GM12878 (cell line): ENCODE measurements around the gene ACYP1. TPM values are rescaled to one million over a fixed set of nuclear protein-coding genes. Genes with fewer than 3 reads are reported as not detected.

Source experiments
- ATAC-seq: fragments of 200-7000 bp; cut with Tn5 transposase; 3 replicates; pipeline ENCODE4 v1.9.1; 2020; ENCODE audit warnings: mild to moderate bottlenecking, moderate library complexity
- BruUV-seq: library from RNA; stranded (reverse); fragments of 400-500 nt; replicated peaks from 2 replicates; lab custom pipeline; 2021; lab: Mats Ljungman, UMichigan
- CTCF ChIA-PET: fragments of 300-600 bp; sonication (Branson Sonifier 250); formaldehyde crosslinking; extraction: SDS; loops from one replicate; lab custom pipeline; 2021; ENCODE audit warnings: inconsistent platforms; lab: Yijun Ruan, JAX
- POLR2A ChIA-PET: fragments of 350-600 bp; formaldehyde crosslinking; extraction: SDS; loops from one replicate; lab custom pipeline; 2021; ENCODE audit warnings: inconsistent platforms; lab: Charles Lee
- RAD21 ChIA-PET: fragments of 300-600 bp; sonication (Branson Sonifier 250); formaldehyde crosslinking; loops from one replicate; lab custom pipeline; 2023; ENCODE audit warnings: antibody characterized with exemption; ENCODE audit not compliant: unreplicated experiment; lab: Charles Lee
- SMC1A ChIA-PET: fragments of 300-600 bp; sonication (Branson Sonifier 250); formaldehyde crosslinking; loops from one replicate; lab custom pipeline; 2023; ENCODE audit not compliant: unreplicated experiment, uncharacterized antibody; lab: Charles Lee
- DNase-seq: peaks from one replicate; pipeline ENCODE4 v3.0.0-alpha.2; 2011; ENCODE audit warnings: low read depth, low spot score
- FAIRE-seq: peaks from 3 replicates; lab custom pipeline; 2011; peaks lifted over from hg19 to GRCh38; lab: Jason Lieb, UNC
- H2AFZ ChIP-seq: 2 replicates; pipeline ENCODE4 v1.6.0; 2011; ENCODE audit warnings: low read depth, low read length, control low read depth; ENCODE audit not compliant: control insufficient read depth
- H3K27ac ChIP-seq: 2 replicates; pipeline ENCODE4 v1.5.1; 2011; ENCODE audit warnings: control low read depth; ENCODE audit not compliant: control insufficient read depth, insufficient read depth
- H3K27me3 ChIP-seq, 2 experiments: replicated peaks in 1 of 2; 2 replicates each; pipeline versions ENCODE4 v1.6.0 to v1.6.1; 2011; ENCODE audit warnings: low read length in 1 of 2; ENCODE audit not compliant: control insufficient read depth in 2 of 2, insufficient read depth in 2 of 2
- H3K36me3 ChIP-seq, 2 experiments: 2 replicates each; pipeline ENCODE4 v1.5.1; 2011; ENCODE audit warnings: low read length in 1 of 2; ENCODE audit not compliant: control insufficient read depth in 2 of 2, insufficient read depth in 2 of 2
- H3K4me1 ChIP-seq: 2 replicates; pipeline ENCODE4 v1.6.1; 2011; ENCODE audit warnings: mild to moderate bottlenecking, low read length, moderate library complexity, mixed read lengths; ENCODE audit not compliant: control insufficient read depth, insufficient read depth
- H3K4me2 ChIP-seq: 2 replicates; pipeline ENCODE4 v1.6.0; 2011; ENCODE audit warnings: control low read depth; ENCODE audit not compliant: control insufficient read depth, insufficient read depth
- H3K4me3 ChIP-seq: fragments of 200-600 bp; sonication (generic); 2 replicates; pipeline ENCODE4 v1.5.1; 2016
- H3K79me2 ChIP-seq: 2 replicates; pipeline ENCODE4 v1.6.0; 2011; ENCODE audit warnings: low read length; ENCODE audit not compliant: control insufficient read depth, insufficient read depth
- H3K9ac ChIP-seq: 2 replicates; pipeline ENCODE4 v1.8.0; 2011; ENCODE audit warnings: low read length, control low read depth, mixed read lengths; ENCODE audit not compliant: control insufficient read depth, insufficient read depth
- H3K9me3 ChIP-seq: replicated peaks from 3 replicates; pipeline ENCODE4 v1.5.1; 2011; ENCODE audit warnings: mild to moderate bottlenecking, low read length; ENCODE audit not compliant: control insufficient read depth, insufficient read depth
- H4K20me1 ChIP-seq: 2 replicates; pipeline ENCODE4 v1.6.0; 2011; ENCODE audit not compliant: control insufficient read depth, insufficient read depth
- DPF2 ChIP-seq: fragments of 450-650 bp; IDR thresholded peaks from 2 replicates; pipeline ENCODE4 v1.6.1; 2017; ENCODE audit warnings: mild to moderate bottlenecking
- GATAD2B ChIP-seq: fragments of 450-650 bp; conservative IDR thresholded peaks from 2 replicates; pipeline ENCODE4 v1.6.1; 2017; ENCODE audit warnings: low read depth, mild to moderate bottlenecking, moderate library complexity
- POLR2AphosphoS5 ChIP-seq: IDR thresholded peaks from 2 replicates; pipeline ENCODE4 v1.6.1; 2011; ENCODE audit warnings: mild to moderate bottlenecking, low read length, inconsistent platforms
- ZNF207 ChIP-seq: fragments of 450-650 bp; IDR thresholded peaks from 2 replicates; pipeline ENCODE4 v1.6.1; 2014; ENCODE audit warnings: antibody characterized with exemption, mild to moderate bottlenecking, borderline replicate concordance
- ZNF687 ChIP-seq: fragments of 450-650 bp; IDR thresholded peaks from 2 replicates; pipeline ENCODE4 v1.6.1; 2017; ENCODE audit warnings: mild to moderate bottlenecking, moderate library complexity
- WGBS: methylation state at CpG from one replicate; pipeline ENCODE4 v1.1.6; 2016; ENCODE audit warnings: low lambda C conversion rate; ENCODE audit not compliant: insufficient replicate concordance, insufficient coverage; ENCODE audit errors: missing lambda C conversion rate; 5-methylcytosine and 5-hydroxymethylcytosine counted together
- in situ Hi-C: fragments of 300-500 bp; cut with MboI; formaldehyde crosslinking; loops from 9 replicates; pipeline ENCODE4 v1.14.3; 2018; ENCODE audit warnings: mixed read lengths
- intact Hi-C: fragments of 100-400 bp; cut with micrococcal nuclease; formaldehyde crosslinking; loops from one replicate; pipeline ENCODE4 v1.14.2; 2022; ENCODE audit not compliant: unreplicated experiment
- polyA plus RNA-seq, 11 experiments: library from polyadenylated mRNA; depleted of rRNA in 4 of 11; unstranded in 6 of 11; stranded (reverse) in 5 of 11; fragments of >200 nt; fragmentation: Nextera tagmentation in 4 of 11; fragmentation: Illumina TruSeq in 1 of 11; extraction: Ambion mirVana in 4 of 11; extraction: Trizol in 1 of 11; gene quantifications; 1 replicate in 1 of 11; 2 replicates in 10 of 11; pipeline versions ENCODE4 v1.2.1 to v1.2.3, GENCODE V29; 2011 to 2016; ENCODE audit warnings: inconsistent platforms in 2 of 11, missing spikeins in 2 of 11, low read depth in 1 of 11
- total RNA-seq, 4 experiments: library from RNA; depleted of rRNA in 3 of 4; stranded (reverse); fragments of >200 nt in 3 of 4; fragmentation: Illumina TruSeq in 1 of 4; extraction: Trizol in 1 of 4; gene quantifications; 2 replicates each; pipeline versions ENCODE4 v1.2.1 to v1.2.3, GENCODE V29; 2013 to 2021
- TF ChIP-seq, protein P1 (sequence below): IDR thresholded peaks from 2 replicates; pipeline ENCODE4 v1.6.1; 2012; ENCODE audit warnings: mild to moderate bottlenecking, low read depth, low read length
- TF ChIP-seq, protein P2 (sequence below), 3 experiments: IDR thresholded peaks in 2 of 3; conservative IDR thresholded peaks in 1 of 3; 2 replicates each; pipeline ENCODE4 v1.5.1; 2011; ENCODE audit warnings: low read depth in 3 of 3, low read length in 3 of 3, mild to moderate bottlenecking in 3 of 3, control low read depth in 2 of 3, moderate library complexity in 2 of 3, inconsistent platforms in 1 of 3, mixed read lengths in 1 of 3; ENCODE audit not compliant: control insufficient read depth in 2 of 3, insufficient read depth in 1 of 3; ENCODE audit errors: extremely low read depth in 1 of 3
- TF ChIP-seq, protein P3 (sequence below): fragments of 450-650 bp; IDR thresholded peaks from 2 replicates; pipeline ENCODE4 v1.6.1; 2017; ENCODE audit warnings: low read depth, mild to moderate bottlenecking, moderate library complexity

The ACYP1 gene
- total and polyA plus RNA-seq, 10 of the 15 experiments (the other 5 are each of a cell fraction or from before 2014, with no cell fraction given), result 18.2 to 52.6 (median 43.5) TPM

- in situ Hi-C loops, result no loop called here
- Histone ChIP-seq H3K9me3 (no peaks in the 10 kb centered on the region; the same call in 2 of the 3 replicates), H3K4me3 (peak within 1 kb of the TSS; percentile 65), H3K9ac (peak within 1 kb of the TSS; percentile 90), H3K4me1 (no peaks in the 10 kb centered on the region), H3K79me2 (peaks cover 16% of the 10 kb centered on the region), H3K27ac (peak within 1 kb of the TSS; percentile 77), H3K4me2 (peak within 1 kb of the TSS; percentile 73), H2AFZ (peak within 1 kb of the TSS; percentile 89), H3K36me3 (no peaks in the 10 kb centered on the region), H4K20me1 (no peaks in the 10 kb centered on the region), H3K27me3 (no peaks in the 10 kb centered on the region)
- POLR2A ChIA-PET, result interaction anchor here (0.9 to 1.6 kb wide), 3 partner anchors 13 to 211 kb away, joined by 3 to 17 read pairs (median 7); partner anchors contain the start of gene ACYP1
- peak; percentile 23 for FAIRE-seq
- RAD21 ChIA-PET, result interaction anchor here (3.3 kb wide), 1 partner anchor 12 kb away, joined by 13 read pairs; the partner anchor contains the start of gene ACYP1
- TSS peak; percentile 58 for BruUV-seq
- intact Hi-C loops, result no loop called here
- ATAC-seq, result peak; percentile 94
- CTCF ChIA-PET, result interaction anchor here (1.0 to 2.3 kb wide), 3 partner anchors 27 to 104 kb away, joined by 3 to 6 read pairs (median 4); no protein-coding TSS in a partner anchor
- DNase-seq, result no peak
- SMC1A ChIA-PET, result interaction anchor here (2.3 kb wide), 1 partner anchor 12 kb away, joined by 15 read pairs; the partner anchor contains the start of gene ACYP1
- WGBS, result under 1% methylated on average over 54 of the region's 59 CpGs
- TF ChIP-seq, protein P1, sequence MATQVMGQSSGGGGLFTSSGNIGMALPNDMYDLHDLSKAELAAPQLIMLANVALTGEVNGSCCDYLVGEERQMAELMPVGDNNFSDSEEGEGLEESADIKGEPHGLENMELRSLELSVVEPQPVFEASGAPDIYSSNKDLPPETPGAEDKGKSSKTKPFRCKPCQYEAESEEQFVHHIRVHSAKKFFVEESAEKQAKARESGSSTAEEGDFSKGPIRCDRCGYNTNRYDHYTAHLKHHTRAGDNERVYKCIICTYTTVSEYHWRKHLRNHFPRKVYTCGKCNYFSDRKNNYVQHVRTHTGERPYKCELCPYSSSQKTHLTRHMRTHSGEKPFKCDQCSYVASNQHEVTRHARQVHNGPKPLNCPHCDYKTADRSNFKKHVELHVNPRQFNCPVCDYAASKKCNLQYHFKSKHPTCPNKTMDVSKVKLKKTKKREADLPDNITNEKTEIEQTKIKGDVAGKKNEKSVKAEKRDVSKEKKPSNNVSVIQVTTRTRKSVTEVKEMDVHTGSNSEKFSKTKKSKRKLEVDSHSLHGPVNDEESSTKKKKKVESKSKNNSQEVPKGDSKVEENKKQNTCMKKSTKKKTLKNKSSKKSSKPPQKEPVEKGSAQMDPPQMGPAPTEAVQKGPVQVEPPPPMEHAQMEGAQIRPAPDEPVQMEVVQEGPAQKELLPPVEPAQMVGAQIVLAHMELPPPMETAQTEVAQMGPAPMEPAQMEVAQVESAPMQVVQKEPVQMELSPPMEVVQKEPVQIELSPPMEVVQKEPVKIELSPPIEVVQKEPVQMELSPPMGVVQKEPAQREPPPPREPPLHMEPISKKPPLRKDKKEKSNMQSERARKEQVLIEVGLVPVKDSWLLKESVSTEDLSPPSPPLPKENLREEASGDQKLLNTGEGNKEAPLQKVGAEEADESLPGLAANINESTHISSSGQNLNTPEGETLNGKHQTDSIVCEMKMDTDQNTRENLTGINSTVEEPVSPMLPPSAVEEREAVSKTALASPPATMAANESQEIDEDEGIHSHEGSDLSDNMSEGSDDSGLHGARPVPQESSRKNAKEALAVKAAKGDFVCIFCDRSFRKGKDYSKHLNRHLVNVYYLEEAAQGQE, result no peak
- TF ChIP-seq GATAD2B (peak; percentile 92), ZNF207 (peak; percentile 76; the same call in 1 of the 2 replicates), POLR2AphosphoS5 (peak; percentile 62; the same call in 1 of the 2 replicates), DPF2 (peak; percentile 71), ZNF687 (peak; percentile 95)
- TF ChIP-seq, protein P2, sequence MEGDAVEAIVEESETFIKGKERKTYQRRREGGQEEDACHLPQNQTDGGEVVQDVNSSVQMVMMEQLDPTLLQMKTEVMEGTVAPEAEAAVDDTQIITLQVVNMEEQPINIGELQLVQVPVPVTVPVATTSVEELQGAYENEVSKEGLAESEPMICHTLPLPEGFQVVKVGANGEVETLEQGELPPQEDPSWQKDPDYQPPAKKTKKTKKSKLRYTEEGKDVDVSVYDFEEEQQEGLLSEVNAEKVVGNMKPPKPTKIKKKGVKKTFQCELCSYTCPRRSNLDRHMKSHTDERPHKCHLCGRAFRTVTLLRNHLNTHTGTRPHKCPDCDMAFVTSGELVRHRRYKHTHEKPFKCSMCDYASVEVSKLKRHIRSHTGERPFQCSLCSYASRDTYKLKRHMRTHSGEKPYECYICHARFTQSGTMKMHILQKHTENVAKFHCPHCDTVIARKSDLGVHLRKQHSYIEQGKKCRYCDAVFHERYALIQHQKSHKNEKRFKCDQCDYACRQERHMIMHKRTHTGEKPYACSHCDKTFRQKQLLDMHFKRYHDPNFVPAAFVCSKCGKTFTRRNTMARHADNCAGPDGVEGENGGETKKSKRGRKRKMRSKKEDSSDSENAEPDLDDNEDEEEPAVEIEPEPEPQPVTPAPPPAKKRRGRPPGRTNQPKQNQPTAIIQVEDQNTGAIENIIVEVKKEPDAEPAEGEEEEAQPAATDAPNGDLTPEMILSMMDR (IDR thresholded peaks at IDR 0.05 in 2 of 3, conservative IDR thresholded peaks at IDR 0.05 in 1 of 3; ENCODE audit: control insufficient read depth in 2 of 3, extremely low read depth in 1 of 3, insufficient read depth in 1 of 3, low read depth in 3 of 3, low read length in 3 of 3), result no peak
- TF ChIP-seq, protein P3, sequence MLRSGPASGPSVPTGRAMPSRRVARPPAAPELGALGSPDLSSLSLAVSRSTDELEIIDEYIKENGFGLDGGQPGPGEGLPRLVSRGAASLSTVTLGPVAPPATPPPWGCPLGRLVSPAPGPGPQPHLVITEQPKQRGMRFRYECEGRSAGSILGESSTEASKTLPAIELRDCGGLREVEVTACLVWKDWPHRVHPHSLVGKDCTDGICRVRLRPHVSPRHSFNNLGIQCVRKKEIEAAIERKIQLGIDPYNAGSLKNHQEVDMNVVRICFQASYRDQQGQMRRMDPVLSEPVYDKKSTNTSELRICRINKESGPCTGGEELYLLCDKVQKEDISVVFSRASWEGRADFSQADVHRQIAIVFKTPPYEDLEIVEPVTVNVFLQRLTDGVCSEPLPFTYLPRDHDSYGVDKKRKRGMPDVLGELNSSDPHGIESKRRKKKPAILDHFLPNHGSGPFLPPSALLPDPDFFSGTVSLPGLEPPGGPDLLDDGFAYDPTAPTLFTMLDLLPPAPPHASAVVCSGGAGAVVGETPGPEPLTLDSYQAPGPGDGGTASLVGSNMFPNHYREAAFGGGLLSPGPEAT, result no peak
Measured at GRCh38 chr14:75050852-75051555, 12.8 kb downstream of the ACYP1 start, which contains the start of gene MLH3. Gene MLH3, minus strand, starts transcription at chr14:75051467. Its CDS starts 1,812 bp downstream, at chr14:75049655.
